Measurements from ENCODE around the gene SUSD4.

- TF ChIP-seq, protein P1, sequence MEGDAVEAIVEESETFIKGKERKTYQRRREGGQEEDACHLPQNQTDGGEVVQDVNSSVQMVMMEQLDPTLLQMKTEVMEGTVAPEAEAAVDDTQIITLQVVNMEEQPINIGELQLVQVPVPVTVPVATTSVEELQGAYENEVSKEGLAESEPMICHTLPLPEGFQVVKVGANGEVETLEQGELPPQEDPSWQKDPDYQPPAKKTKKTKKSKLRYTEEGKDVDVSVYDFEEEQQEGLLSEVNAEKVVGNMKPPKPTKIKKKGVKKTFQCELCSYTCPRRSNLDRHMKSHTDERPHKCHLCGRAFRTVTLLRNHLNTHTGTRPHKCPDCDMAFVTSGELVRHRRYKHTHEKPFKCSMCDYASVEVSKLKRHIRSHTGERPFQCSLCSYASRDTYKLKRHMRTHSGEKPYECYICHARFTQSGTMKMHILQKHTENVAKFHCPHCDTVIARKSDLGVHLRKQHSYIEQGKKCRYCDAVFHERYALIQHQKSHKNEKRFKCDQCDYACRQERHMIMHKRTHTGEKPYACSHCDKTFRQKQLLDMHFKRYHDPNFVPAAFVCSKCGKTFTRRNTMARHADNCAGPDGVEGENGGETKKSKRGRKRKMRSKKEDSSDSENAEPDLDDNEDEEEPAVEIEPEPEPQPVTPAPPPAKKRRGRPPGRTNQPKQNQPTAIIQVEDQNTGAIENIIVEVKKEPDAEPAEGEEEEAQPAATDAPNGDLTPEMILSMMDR (conservative IDR thresholded peaks at IDR 0.05; ENCODE audit: low read length): no peak
- TF ChIP-seq EZH2phosphoT487 (IDR thresholded peaks at IDR 0.05; ENCODE audit: borderline replicate concordance): no peak
Observed at GRCh38 chr1:223248001-223248769, 115.8 kb downstream of the SUSD4 start.
